Measurements from ENCODE around the gene RFTN1.

The RFTN1 gene

DNA sequence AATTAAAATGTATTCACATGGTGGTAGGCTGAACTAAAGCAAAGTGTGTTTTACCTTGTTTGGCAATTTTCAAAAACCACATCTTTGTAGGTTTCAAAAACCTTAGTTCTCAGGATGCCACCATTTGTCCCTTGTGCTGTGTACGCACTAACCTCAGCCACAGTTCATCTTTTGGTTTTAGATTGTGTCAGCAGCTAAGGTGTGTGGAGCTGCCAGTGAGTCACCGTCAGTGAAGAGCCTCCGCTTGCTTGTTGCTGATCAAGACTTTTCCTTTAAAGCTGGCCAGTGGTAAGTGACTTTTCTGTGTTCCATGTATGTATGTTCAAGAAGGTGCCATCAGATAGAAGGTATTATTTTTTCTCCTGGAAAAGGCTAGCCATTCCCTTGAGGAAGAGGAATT is 227.3 kb downstream of the RFTN1 start:
- no peak for DNase-seq (ENCODE audit: low read depth, low spot score)

DNA sequence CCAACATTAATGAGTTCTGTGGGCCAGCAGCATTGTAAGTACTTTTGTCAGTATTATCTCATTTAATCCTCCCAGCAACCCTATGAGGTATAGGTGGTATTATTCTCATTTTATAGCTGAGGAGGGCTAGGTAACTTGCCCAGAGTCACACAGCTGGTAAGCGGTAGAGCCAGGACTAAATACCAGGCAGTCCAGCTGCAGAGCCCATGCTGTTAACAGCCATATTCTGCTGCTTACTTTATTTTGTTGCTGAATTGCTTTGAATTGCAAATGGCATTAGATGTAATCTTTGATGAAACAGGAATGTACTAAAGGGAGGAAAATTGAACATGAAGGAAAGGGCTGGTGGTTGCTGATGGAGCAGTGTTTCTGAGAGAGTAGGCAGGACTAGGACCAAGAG is 228.9 kb downstream of the RFTN1 start:
- no peak for DNase-seq (ENCODE audit: low read depth, low spot score)

- peak; percentile 31 for DNase-seq (ENCODE audit: low read depth, low spot score)
Observed at GRCh38 chr3:16280671-16281070, 232.8 kb downstream of the RFTN1 start.

- no peak for DNase-seq (ENCODE audit: low read depth, low spot score)
Observed at GRCh38 chr3:16279010-16279801, 234.3 kb downstream of the RFTN1 start.

- no peak for DNase-seq (ENCODE audit: low read depth, low spot score)
Observed at GRCh38 chr3:16277471-16277870, 236.0 kb downstream of the RFTN1 start.

- DNase-seq (ENCODE audit: low read depth, low spot score): no peak
Observed at GRCh38 chr3:16273867-16274266, 239.6 kb downstream of the RFTN1 start.

GRCh38 chr3:16272588-16272987 is 240.9 kb downstream of the RFTN1 start:
- DNase-seq (ENCODE audit: low read depth, low spot score): no peak

GRCh38 chr3:16270855-16271254 is 242.6 kb downstream of the RFTN1 start:
- no peak for DNase-seq (ENCODE audit: low read depth, low spot score)

DNA sequence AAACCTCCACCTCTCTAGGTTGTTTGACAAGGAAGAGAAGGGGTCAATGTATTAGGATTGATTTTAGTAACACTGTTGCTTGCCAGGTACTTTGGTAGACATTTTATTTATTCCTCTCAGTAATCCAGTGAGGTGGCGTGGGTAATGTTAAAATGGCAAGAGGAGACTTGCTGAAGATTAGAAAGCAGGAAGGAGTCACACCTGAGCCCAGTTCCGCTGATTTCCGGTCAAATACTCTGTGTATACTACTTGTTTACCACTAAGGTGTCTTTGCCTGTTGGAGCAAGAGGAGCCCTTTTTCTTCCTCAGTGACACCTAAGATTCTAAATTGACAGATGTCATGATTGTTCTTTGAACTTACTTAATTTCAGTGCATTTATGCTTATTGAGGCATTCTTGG is 246.8 kb downstream of the RFTN1 start:
- no peak for DNase-seq (ENCODE audit: low read depth, low spot score)

Measured in smooth muscle cell of the brain vasculature (primary cell).